Upper lobe of left lung (tissue), 6 donors: ENCODE data around the gene MVB12B. TPM values are rescaled to one million over a fixed set of nuclear protein-coding genes. Genes with fewer than 3 reads are reported as not detected.

Experiments
- ATAC-seq, 2 donors: fragments of 200-7000 bp; cut with Tn5 transposase; one replicate each; pipeline ENCODE4 v1.9.1; 2022; ENCODE audit warnings: mild to moderate bottlenecking in 2 of 2, moderate library complexity in 2 of 2; ENCODE audit not compliant: low FRiP score in 2 of 2
- DNase-seq, 2 donors: peaks; one replicate each; pipeline ENCODE4 v3.0.0-alpha.2; 2019 to 2020
- H3K27ac ChIP-seq, 4 donors: fragments of 200-600 bp; sonication (generic); one replicate each; pipeline ENCODE4 v1.5.1; 2016 to 2019
- H3K27me3 ChIP-seq, 4 donors: fragments of 200-600 bp; sonication (generic); one replicate each; pipeline ENCODE4 v1.5.1; 2017 to 2019
- H3K36me3 ChIP-seq, 4 donors: fragments of 200-600 bp; sonication (generic); one replicate each; pipeline ENCODE4 v1.5.1; 2016 to 2019
- H3K4me1 ChIP-seq, 4 donors: fragments of 200-600 bp; sonication (generic); one replicate each; pipeline ENCODE4 v1.5.1; 2018 to 2019
- H3K4me3 ChIP-seq, 4 donors: fragments of 200-600 bp; sonication (generic); one replicate each; pipeline ENCODE4 v1.5.1; 2017 to 2019; ENCODE audit warnings: mild to moderate bottlenecking in 2 of 4, moderate library complexity in 1 of 4
- H3K9me3 ChIP-seq, 4 donors: fragments of 200-600 bp; sonication (generic); one replicate each; pipeline ENCODE4 v1.5.1; 2018 to 2019
- CTCF ChIP-seq, 6 experiments: fragments of 450-650 bp in 4 of 6; fragments of 200-600 bp in 2 of 6; sonication (generic) in 2 of 6; IDR thresholded peaks; one replicate each; pipeline ENCODE4 v1.5.1; 2016 to 2019; ENCODE audit warnings: antibody characterized with exemption in 6 of 6
- EP300 ChIP-seq, 4 donors: sonication (generic); formaldehyde crosslinking; IDR thresholded peaks; one replicate each; pipeline ENCODE4 v1.5.1; 2017; ENCODE audit warnings: antibody characterized with exemption in 4 of 4, control low read depth in 2 of 4
- POLR2A ChIP-seq, 4 donors: fragments of 450-650 bp; IDR thresholded peaks; one replicate each; pipeline ENCODE4 v1.5.1; 2016 to 2017; ENCODE audit warnings: antibody characterized with exemption in 4 of 4, mild to moderate bottlenecking in 2 of 4
- POLR2AphosphoS5 ChIP-seq, 2 donors: sonication (generic); formaldehyde crosslinking; IDR thresholded peaks; one replicate each; pipeline ENCODE4 v1.5.1; 2017; ENCODE audit warnings: antibody characterized with exemption in 2 of 2
- WGBS, 2 donors: methylation state at CpG; one replicate each; pipeline ENCODE4 v1.1.5; 2017 to 2018; 5-methylcytosine and 5-hydroxymethylcytosine counted together
- total RNA-seq, 6 donors: library from RNA; depleted of rRNA in 4 of 6; stranded (reverse); fragments of >200 nt in 4 of 6; gene quantifications; one replicate each; pipeline versions ENCODE4 v1.1.0 to v1.2.1, GENCODE V29; 2016 to 2021
- donor health status: DM: no; HTN: no; CAD: no; lungs with moderate emphysema.
- donor health status: DM: no; HTN: yes; CAD: no; lungs with severe emphysema.

The MVB12B gene
- total RNA-seq, 6 donors from 2014 or later = 36.7 to 60.7 (median 41.0) TPM

GRCh38 chr9:126367616-126368015, 41.0 kb downstream of the MVB12B start:
- Histone ChIP-seq H3K9me3 (no peaks in the 10 kb centered on the region), H3K27ac (peak overlapping the region in 2 of 4 donors; percentile 58 to 61), H3K27me3 (no peaks in the 10 kb centered on the region), H3K36me3 (no peaks in the 10 kb centered on the region), H3K4me3 (no peak overlapping the region), H3K4me1 (peaks cover 23 to 43% (median 40%) of the 10 kb centered on the region in 4 donors)
- DNase-seq (no peak), ATAC-seq (peak; percentile 39 to 54)
- no peak for TF ChIP-seq EP300 (IDR thresholded peaks at IDR 0.05)
- WGBS, 2 donors = 43 to 59% methylated on average over 3 of the region's 3 CpGs

GRCh38 chr9:126368020-126368419, 41.4 kb downstream of the MVB12B start:
- Histone ChIP-seq H3K27ac (peak overlapping the region in 2 of 4 donors; percentile 58 to 61), H3K4me1 (peaks cover 27 to 47% (median 43%) of the 10 kb centered on the region in 4 donors)

GRCh38 chr9:126371007-126371870, 44.6 kb downstream of the MVB12B start:
- DNase-seq = peak in 1 of 2 donors; percentile 39
- Histone ChIP-seq H3K4me3 (no peak overlapping the region), H3K36me3 (no peaks in the 10 kb centered on the region), H3K27me3 (no peaks in the 10 kb centered on the region), H3K4me1 (peaks cover 41 to 60% (median 53%) of the 10 kb centered on the region in 4 donors), H3K9me3 (no peaks in the 10 kb centered on the region), H3K27ac (peak overlapping the region in 1 of 4 donors; percentile 1)
- no peak for ATAC-seq
- WGBS, 2 donors = 92 to 93% methylated on average over 12 to 17 of the region's 17 CpGs
- no peak for TF ChIP-seq POLR2A (IDR thresholded peaks at IDR 0.05)
- TF ChIP-seq CTCF (IDR thresholded peaks at IDR 0.05) = no peak
- TF ChIP-seq POLR2AphosphoS5 (IDR thresholded peaks at IDR 0.05) = no peak
- no peak for TF ChIP-seq EP300 (IDR thresholded peaks at IDR 0.05)

More at GRCh38 chr9:126368020-126368419, 41.4 kb downstream of the MVB12B start:
- no peak for ATAC-seq
- Histone ChIP-seq H3K36me3 (no peaks in the 10 kb centered on the region), H3K9me3 (no peaks in the 10 kb centered on the region), H3K4me3 (no peak overlapping the region), H3K27me3 (no peaks in the 10 kb centered on the region)
- no peak for DNase-seq
- WGBS, 2 donors = 75 to 84% methylated on average over 7 of the region's 7 CpGs
- TF ChIP-seq POLR2A (IDR thresholded peaks at IDR 0.05) = no peak
- TF ChIP-seq POLR2AphosphoS5 (IDR thresholded peaks at IDR 0.05) = no peak
- TF ChIP-seq EP300 (IDR thresholded peaks at IDR 0.05) = no peak
- TF ChIP-seq CTCF (IDR thresholded peaks at IDR 0.05) = no peak

- H3K4me3 ChIP-seq = no peak overlapping the region
- TF ChIP-seq EP300 (IDR thresholded peaks at IDR 0.05) (no peak), CTCF (IDR thresholded peaks at IDR 0.05) (no peak), POLR2AphosphoS5 (IDR thresholded peaks at IDR 0.05) (no peak), POLR2A (IDR thresholded peaks at IDR 0.05) (no peak)
- ATAC-seq = peak; percentile 27 to 39
- DNase-seq = no peak
- H3K27me3 ChIP-seq = no peaks in the 10 kb centered on the region
- WGBS, 2 donors = 71 to 79% methylated on average over 6 of the region's 6 CpGs
- peak overlapping the region in 3 of 4 donors; percentile 14 to 86 (median 81) for H3K27ac ChIP-seq
- peaks cover 38 to 60% (median 52%) of the 10 kb centered on the region in 4 donors for H3K4me1 ChIP-seq
- H3K36me3 ChIP-seq = no peaks in the 10 kb centered on the region
- no peaks in the 10 kb centered on the region for H3K9me3 ChIP-seq
Measured at GRCh38 chr9:126372716-126373115, 46.1 kb downstream of the MVB12B start.

GRCh38 chr9:126373241-126373640, 46.6 kb downstream of the MVB12B start:
- TF ChIP-seq POLR2AphosphoS5 (IDR thresholded peaks at IDR 0.05) (peak in 1 of 2 donors; percentile 18), POLR2A (IDR thresholded peaks at IDR 0.05) (no peak), EP300 (IDR thresholded peaks at IDR 0.05) (no peak)
- Histone ChIP-seq H3K9me3 (no peaks in the 10 kb centered on the region), H3K27me3 (no peaks in the 10 kb centered on the region), H3K4me3 (no peak overlapping the region), H3K4me1 (peaks cover 37 to 60% (median 54%) of the 10 kb centered on the region in 4 donors), H3K36me3 (no peaks in the 10 kb centered on the region), H3K27ac (peak overlapping the region; percentile 1 to 86 (median 48))
- 27 to 49% methylated on average over 5 of the region's 5 CpGs for WGBS, 2 donors
- DNase-seq (no peak), ATAC-seq (peak in 1 of 2 donors; percentile 58)
